ENCODE results near the gene PTHLH.

PTHLH gene

GRCh38 chr12:27988594-27989233 is 16.2 kb upstream of the PTHLH start:
- TF ChIP-seq FOXP2 (optimal IDR thresholded peaks at IDR 0.05; ENCODE audit: borderline replicate concordance, extremely low read depth, extremely low read length, insufficient read depth): no peak

- TF ChIP-seq POLR2AphosphoS5 (IDR thresholded peaks at IDR 0.05; ENCODE audit: low read depth, low read length) (no peak), SIN3A (IDR thresholded peaks at IDR 0.05; ENCODE audit: borderline replicate concordance, insufficient read depth, low read length) (no peak), FOXP2 (optimal IDR thresholded peaks at IDR 0.05; ENCODE audit: borderline replicate concordance, extremely low read depth, extremely low read length, insufficient read depth) (no peak), TAF1 (IDR thresholded peaks at IDR 0.05; ENCODE audit: borderline replicate concordance, insufficient read depth, low read length) (no peak), REST (IDR thresholded peaks at IDR 0.05; ENCODE audit: insufficient read depth in 1 of 2, low read depth in 2 of 2, low read length in 2 of 2) (no peak)
Measured at GRCh38 chr12:27987331-27987730, 14.8 kb upstream of the PTHLH start.

- TF ChIP-seq POLR2AphosphoS5 (IDR thresholded peaks at IDR 0.05; ENCODE audit: low read depth, low read length) (no peak), SIN3A (IDR thresholded peaks at IDR 0.05; ENCODE audit: borderline replicate concordance, insufficient read depth, low read length) (no peak), FOXP2 (optimal IDR thresholded peaks at IDR 0.05; ENCODE audit: borderline replicate concordance, extremely low read depth, extremely low read length, insufficient read depth) (no peak), TAF1 (IDR thresholded peaks at IDR 0.05; ENCODE audit: borderline replicate concordance, insufficient read depth, low read length) (no peak), REST (IDR thresholded peaks at IDR 0.05; ENCODE audit: insufficient read depth in 1 of 2, low read depth in 2 of 2, low read length in 2 of 2) (no peak)
Measured at GRCh38 chr12:27984275-27984674, 11.7 kb upstream of the PTHLH start.

- TF ChIP-seq FOXP2 (optimal IDR thresholded peaks at IDR 0.05; ENCODE audit: borderline replicate concordance, extremely low read depth, extremely low read length, insufficient read depth) (no peak), REST (IDR thresholded peaks at IDR 0.05; ENCODE audit: insufficient read depth in 1 of 2, low read depth in 2 of 2, low read length in 2 of 2) (no peak), TAF1 (IDR thresholded peaks at IDR 0.05; ENCODE audit: borderline replicate concordance, insufficient read depth, low read length) (no peak), POLR2AphosphoS5 (IDR thresholded peaks at IDR 0.05; ENCODE audit: low read depth, low read length) (no peak), SIN3A (IDR thresholded peaks at IDR 0.05; ENCODE audit: borderline replicate concordance, insufficient read depth, low read length) (no peak)
Measured at GRCh38 chr12:27982951-27983350, 10.4 kb upstream of the PTHLH start.

- no peak for TF ChIP-seq REST (IDR thresholded peaks at IDR 0.05; ENCODE audit: insufficient read depth in 1 of 2, low read depth in 2 of 2, low read length in 2 of 2)
- TF ChIP-seq SIN3A (IDR thresholded peaks at IDR 0.05; ENCODE audit: borderline replicate concordance, insufficient read depth, low read length): no peak
- no peak for TF ChIP-seq POLR2AphosphoS5 (IDR thresholded peaks at IDR 0.05; ENCODE audit: low read depth, low read length)
- TF ChIP-seq TAF1 (IDR thresholded peaks at IDR 0.05; ENCODE audit: borderline replicate concordance, insufficient read depth, low read length): no peak
- TF ChIP-seq FOXP2 (optimal IDR thresholded peaks at IDR 0.05; ENCODE audit: borderline replicate concordance, extremely low read depth, extremely low read length, insufficient read depth): no peak
Measured at GRCh38 chr12:27982385-27982784, 9.9 kb upstream of the PTHLH start.
